Keratinocyte (primary cell): ENCODE measurements around the gene TEKTIP1.

ENCODE experiments used
- EZH2 ChIP-seq: IDR thresholded peaks from one replicate; pipeline ENCODE4 v1.6.1; 2012; ENCODE audit warnings: inconsistent platforms, mild to moderate bottlenecking, low read length, moderate library complexity
- TF ChIP-seq, protein P1 (sequence below), 3 experiments: IDR thresholded peaks in 1 of 3; conservative IDR thresholded peaks in 1 of 3; optimal IDR thresholded peaks in 1 of 3; 2 replicates in 2 of 3; 3 replicates in 1 of 3; pipeline versions ENCODE3 to v1.5.1; 2011; ENCODE audit warnings: low read length in 3 of 3, mild to moderate bottlenecking in 3 of 3, moderate library complexity in 2 of 3, control low read depth in 1 of 3, inconsistent platforms in 1 of 3; ENCODE audit not compliant: insufficient read depth in 2 of 3; ENCODE audit errors: extremely low read depth in 1 of 3

GRCh38 chr19:3524904-3525451, 14.0 kb upstream of the TEKTIP1 start:
- TF ChIP-seq, protein P1, sequence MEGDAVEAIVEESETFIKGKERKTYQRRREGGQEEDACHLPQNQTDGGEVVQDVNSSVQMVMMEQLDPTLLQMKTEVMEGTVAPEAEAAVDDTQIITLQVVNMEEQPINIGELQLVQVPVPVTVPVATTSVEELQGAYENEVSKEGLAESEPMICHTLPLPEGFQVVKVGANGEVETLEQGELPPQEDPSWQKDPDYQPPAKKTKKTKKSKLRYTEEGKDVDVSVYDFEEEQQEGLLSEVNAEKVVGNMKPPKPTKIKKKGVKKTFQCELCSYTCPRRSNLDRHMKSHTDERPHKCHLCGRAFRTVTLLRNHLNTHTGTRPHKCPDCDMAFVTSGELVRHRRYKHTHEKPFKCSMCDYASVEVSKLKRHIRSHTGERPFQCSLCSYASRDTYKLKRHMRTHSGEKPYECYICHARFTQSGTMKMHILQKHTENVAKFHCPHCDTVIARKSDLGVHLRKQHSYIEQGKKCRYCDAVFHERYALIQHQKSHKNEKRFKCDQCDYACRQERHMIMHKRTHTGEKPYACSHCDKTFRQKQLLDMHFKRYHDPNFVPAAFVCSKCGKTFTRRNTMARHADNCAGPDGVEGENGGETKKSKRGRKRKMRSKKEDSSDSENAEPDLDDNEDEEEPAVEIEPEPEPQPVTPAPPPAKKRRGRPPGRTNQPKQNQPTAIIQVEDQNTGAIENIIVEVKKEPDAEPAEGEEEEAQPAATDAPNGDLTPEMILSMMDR (optimal IDR thresholded peaks at IDR 0.05 in 1 of 3, IDR thresholded peaks at IDR 0.05 in 1 of 3, conservative IDR thresholded peaks at IDR 0.05 in 1 of 3; ENCODE audit: extremely low read depth in 1 of 3, insufficient read depth in 2 of 3, low read length in 3 of 3) = no peak
- no peak for TF ChIP-seq EZH2
